ENCODE data around the gene OR51E1. TPM values are rescaled to one million over a fixed set of nuclear protein-coding genes. Genes with fewer than 3 reads are reported as not detected.

Gene OR51E1
- total and polyA plus RNA-seq, 10 of the 15 experiments (the other 5 are each of a cell fraction or from before 2014, with no cell fraction given), result not detected

- Histone ChIP-seq H3K36me3 (ENCODE audit: control insufficient read depth in 2 of 2, insufficient read depth in 2 of 2, low read length in 1 of 2) (no peaks in the 10 kb centered on the region), H3K27ac (ENCODE audit: control insufficient read depth, insufficient read depth) (no peak overlapping the region), H2AFZ (ENCODE audit: control insufficient read depth, low read depth, low read length) (no peak overlapping the region), H3K9me3 (replicated peaks; ENCODE audit: control insufficient read depth, insufficient read depth, low read length) (no peaks in the 10 kb centered on the region), H3K4me1 (ENCODE audit: control insufficient read depth, insufficient read depth, low read length) (no peaks in the 10 kb centered on the region), H3K4me3 (no peak overlapping the region), H3K9ac (ENCODE audit: control insufficient read depth, insufficient read depth, low read length) (no peak overlapping the region), H4K20me1 (ENCODE audit: control insufficient read depth, insufficient read depth) (no peaks in the 10 kb centered on the region), H3K4me2 (ENCODE audit: control insufficient read depth, insufficient read depth) (no peak overlapping the region), H3K27me3 (replicated peaks in 1 of 2; ENCODE audit: control insufficient read depth in 2 of 2, insufficient read depth in 2 of 2, low read length in 1 of 2) (no peaks in the 10 kb centered on the region; a peak in 1 of 4 replicates), H3K79me2 (ENCODE audit: control insufficient read depth, insufficient read depth, low read length) (no peaks in the 10 kb centered on the region)
- BruUV-seq (replicated peaks), result no TSS peak
- 33% methylated on average over 6 of the region's 6 CpGs for WGBS (ENCODE audit: insufficient coverage, insufficient replicate concordance, low lambda C conversion rate, missing lambda C conversion rate)
- no peak for DNase-seq (ENCODE audit: low read depth, low spot score)
- ATAC-seq, result no peak
- ChIA-PET POLR2A (no interaction called here), RAD21 (ENCODE audit: unreplicated experiment) (no interaction called here), SMC1A (ENCODE audit: uncharacterized antibody, unreplicated experiment) (no interaction called here), CTCF (no interaction called here)
- TF ChIP-seq NFXL1 (IDR thresholded peaks at IDR 0.05; ENCODE audit: borderline replicate concordance) (no peak), MXI1 (IDR thresholded peaks at IDR 0.05; ENCODE audit: low read depth, low read length) (no peak), RELB (IDR thresholded peaks at IDR 0.05; ENCODE audit: low read depth) (no peak), STAT1 (conservative IDR thresholded peaks at IDR 0.05) (no peak), FOS (IDR thresholded peaks at IDR 0.05; ENCODE audit: borderline replicate concordance, extremely low read depth, insufficient read length) (no peak), YY1 (IDR thresholded peaks at IDR 0.05; ENCODE audit: low read depth, low read length) (no peak), ZNF207 (IDR thresholded peaks at IDR 0.05; ENCODE audit: borderline replicate concordance) (no peak), ELK1 (IDR thresholded peaks at IDR 0.05; ENCODE audit: low read depth, low read length) (no peak), IRF3 (IDR thresholded peaks at IDR 0.05) (no peak), ESRRA (IDR thresholded peaks at IDR 0.05; ENCODE audit: low read length) (no peak), PAX8 (IDR thresholded peaks at IDR 0.05) (no peak), MYC (IDR thresholded peaks at IDR 0.05; ENCODE audit: insufficient read depth, insufficient read length, insufficient replicate concordance, low read length, severe bottlenecking) (no peak), SUPT20H (IDR thresholded peaks at IDR 0.05; ENCODE audit: borderline replicate concordance, control insufficient read depth, low read depth, low read length) (no peak), IKZF2 (IDR thresholded peaks at IDR 0.05) (no peak), SRF (IDR thresholded peaks at IDR 0.05; ENCODE audit: low read depth in 2 of 2, low read length in 2 of 2) (no peak)
- in situ Hi-C loops (cut with MboI) (loop anchor here (5.0 kb wide), 2 partner anchors 187 to 352 kb away; partner anchors contain the start of gene OR51L1), intact Hi-C loops (cut with micrococcal nuclease; ENCODE audit: unreplicated experiment) (loop anchor here (5.0 kb wide), 1 partner anchor 453 kb away; no protein-coding TSS in a partner anchor)
- FAIRE-seq, result no peak
These were observed 3.9 kb upstream of the OR51E1 start for GRCh38 chr11:4639931-4640330.
